ENCODE data around the gene PRKCB. TPM values are rescaled to one million over a fixed set of nuclear protein-coding genes. Genes with fewer than 3 reads are reported as not detected.

Gene PRKCB
- total and polyA plus RNA-seq, 2 of the 8 experiments (the other 6 are each of a cell fraction or from before 2014, with no cell fraction given), result 7.1 to 12.1 TPM

DNA sequence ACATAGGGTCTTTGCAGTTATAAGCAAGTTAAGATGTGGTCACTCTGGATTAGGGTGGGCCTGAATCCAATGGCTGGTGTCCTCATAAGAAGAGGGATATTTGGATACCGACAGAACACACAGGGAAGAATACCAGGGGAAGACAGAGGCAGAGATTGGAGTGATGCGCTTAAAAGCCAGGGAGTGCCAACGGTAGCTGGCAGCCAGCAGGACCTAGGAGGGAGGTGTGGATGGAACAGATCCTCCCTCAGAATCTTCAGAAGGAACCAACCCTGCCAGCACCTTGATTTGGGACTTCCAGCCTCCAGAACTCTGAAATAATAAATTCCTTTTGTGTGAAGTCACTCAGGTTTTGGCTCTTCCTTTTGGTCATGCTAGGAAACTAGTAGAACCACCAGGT is 310.1 kb downstream of the PRKCB start:
- no peak overlapping the region for H3K4ac ChIP-seq (replicated peaks; ENCODE audit: insufficient read length, low read depth, low read length)
- H3K27ac ChIP-seq (ENCODE audit: low read depth, low read length), result no peak overlapping the region
- FAIRE-seq (no peak), DNase-seq (ENCODE audit: low read depth in 1 of 2, low spot score in 2 of 2) (no peak)
- no peak overlapping the region for H3K18ac ChIP-seq (ENCODE audit: extremely low read depth, low read length)
- H3K4me2 ChIP-seq (ENCODE audit: insufficient read depth in 1 of 2, low read depth in 2 of 2, low read length in 2 of 2), result no peak overlapping the region
- no peaks in the 10 kb centered on the region for H3K23me2 ChIP-seq (ENCODE audit: low read depth, low read length)
- H2AFZ ChIP-seq (ENCODE audit: low read length), result no peak overlapping the region
- H3K36me3 ChIP-seq (ENCODE audit: control insufficient read depth in 2 of 4, insufficient read depth in 4 of 4, low read length in 3 of 4), result no peaks in the 10 kb centered on the region
- no peak overlapping the region for H2BK15ac ChIP-seq (ENCODE audit: low read length)
- no peak overlapping the region for H2BK12ac ChIP-seq (ENCODE audit: low read depth, low read length)
- H3K4me1 ChIP-seq (replicated peaks in 1 of 4; ENCODE audit: control insufficient read depth in 3 of 4, insufficient read depth in 4 of 4, low read length in 3 of 4), result no peaks in the 10 kb centered on the region; a peak in 2 of 7 replicates
- no peak overlapping the region for H3K14ac ChIP-seq (ENCODE audit: insufficient read length)
- H4K5ac ChIP-seq (ENCODE audit: insufficient read length, low read depth, low read length), result no peak overlapping the region
- no peak overlapping the region for H4K8ac ChIP-seq (ENCODE audit: extremely low read depth, insufficient read depth, low read length)
- H3K79me1 ChIP-seq (ENCODE audit: low read depth, low read length), result no peaks in the 10 kb centered on the region
- no peak overlapping the region; a peak in 1 of 7 replicates for H3K9ac ChIP-seq (replicated peaks in 1 of 4; ENCODE audit: extremely low read depth in 1 of 4, low read depth in 3 of 4, low read length in 3 of 4)
- no peak overlapping the region for H3K56ac ChIP-seq (replicated peaks; ENCODE audit: insufficient read length, low read depth, low read length)
- no peaks in the 10 kb centered on the region for H3K79me2 ChIP-seq (ENCODE audit: control insufficient read depth in 1 of 2, insufficient read depth in 2 of 2, low read length in 2 of 2)
- H3K4me3 ChIP-seq (ENCODE audit: extremely low read depth in 1 of 4, insufficient read depth in 2 of 4, low read depth in 3 of 4, low read length in 4 of 4), result no peak overlapping the region
- no peak overlapping the region for H2BK5ac ChIP-seq (ENCODE audit: low read depth, low read length)
- H4K20me1 ChIP-seq (replicated peaks in 1 of 2; ENCODE audit: control insufficient read depth in 1 of 2, insufficient read depth in 2 of 2, low read length in 2 of 2), result no peaks in the 10 kb centered on the region
- CTCF ChIA-PET (ENCODE audit: partially characterized antibody), result interaction anchor here (0.9 to 1.2 kb wide), 4 partner anchors 32 to 107 kb away, joined by 3 read pairs; no protein-coding TSS in a partner anchor
- no peak overlapping the region; the same call in 1 of the 2 replicates for H2AK5ac ChIP-seq (ENCODE audit: low read depth, low read length)
- no peaks in the 10 kb centered on the region for H3K9me3 ChIP-seq (ENCODE audit: insufficient read depth in 2 of 2, low read depth in 1 of 2, low read length in 1 of 2)
- H2BK120ac ChIP-seq (replicated peaks; ENCODE audit: low read depth, low read length), result no peak overlapping the region
- POLR2A ChIA-PET (ENCODE audit: partially characterized antibody), result no interaction called here
- no peaks in the 10 kb centered on the region for H3K27me3 ChIP-seq (replicated peaks in 1 of 4; ENCODE audit: control insufficient read depth in 3 of 4, extremely low read depth in 1 of 4, insufficient read depth in 3 of 4, low read length in 3 of 4)
- no peak overlapping the region for H4K91ac ChIP-seq (replicated peaks; ENCODE audit: insufficient read length, low read length)
- no peak overlapping the region for H2BK20ac ChIP-seq (ENCODE audit: low read length)
- H3K23ac ChIP-seq (ENCODE audit: insufficient read length), result no peak overlapping the region
- 94% methylated on average over 3 of the region's 3 CpGs; no CpG with 5 or more reads in 1 of the 2 experiments for WGBS, 2 experiments (ENCODE audit: extremely low coverage in 1 of 2, insufficient coverage in 1 of 2, insufficient read length in 1 of 2, insufficient replicate concordance in 2 of 2, low coverage in 1 of 2, low lambda C conversion rate in 2 of 2, missing lambda C conversion rate in 1 of 2)
- TF ChIP-seq MAFK (IDR thresholded peaks at IDR 0.05; ENCODE audit: low read depth, low read length) (no peak), SUZ12 (IDR thresholded peaks at IDR 0.05; ENCODE audit: low read length) (no peak), PHF8 (conservative IDR thresholded peaks at IDR 0.05; ENCODE audit: low read depth, low read length) (no peak), RBBP5 (IDR thresholded peaks at IDR 0.05; ENCODE audit: borderline replicate concordance, low read depth, low read length) (no peak), USF2 (IDR thresholded peaks at IDR 0.05; ENCODE audit: low read length) (no peak), TAF7 (optimal IDR thresholded peaks at IDR 0.05; ENCODE audit: borderline replicate concordance, low read depth, low read length) (no peak), SP1 (IDR thresholded peaks at IDR 0.05; ENCODE audit: low read depth, low read length) (no peak), ASH2L (IDR thresholded peaks at IDR 0.05; ENCODE audit: low read length) (no peak), BRCA1 (IDR thresholded peaks at IDR 0.05; ENCODE audit: low read depth, low read length) (no peak), RAD21 (IDR thresholded peaks at IDR 0.05 in 1 of 2, conservative IDR thresholded peaks at IDR 0.05 in 1 of 2; ENCODE audit: low read depth in 2 of 2, low read length in 2 of 2) (no peak), YY1 (IDR thresholded peaks at IDR 0.05; ENCODE audit: low read depth, low read length) (no peak), POLR2A (IDR thresholded peaks at IDR 0.05; ENCODE audit: control extremely low read depth in 1 of 2, low read depth in 2 of 2, low read length in 2 of 2) (no peak)
- TF ChIP-seq, protein P1, sequence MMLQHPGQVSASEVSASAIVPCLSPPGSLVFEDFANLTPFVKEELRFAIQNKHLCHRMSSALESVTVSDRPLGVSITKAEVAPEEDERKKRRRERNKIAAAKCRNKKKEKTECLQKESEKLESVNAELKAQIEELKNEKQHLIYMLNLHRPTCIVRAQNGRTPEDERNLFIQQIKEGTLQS (IDR thresholded peaks at IDR 0.05; ENCODE audit: insufficient read depth, low read depth, low read length), result no peak
